B cell (primary cell): ENCODE results near the gene FRMD3.

ENCODE experiments used
- EZH2 ChIP-seq: IDR thresholded peaks from 2 replicates; pipeline ENCODE4 v1.6.1; 2012; ENCODE audit warnings: borderline replicate concordance, low read depth, mild to moderate bottlenecking, moderate library complexity, low read length; ENCODE audit not compliant: insufficient read depth, poor library complexity, severe bottlenecking
- TF ChIP-seq, protein P1 (sequence below): fragments of 200-600 bp; IDR thresholded peaks from one replicate; pipeline ENCODE4 v1.8.0; 2022; ENCODE audit warnings: antibody characterized with exemption, mild to moderate bottlenecking

DNA sequence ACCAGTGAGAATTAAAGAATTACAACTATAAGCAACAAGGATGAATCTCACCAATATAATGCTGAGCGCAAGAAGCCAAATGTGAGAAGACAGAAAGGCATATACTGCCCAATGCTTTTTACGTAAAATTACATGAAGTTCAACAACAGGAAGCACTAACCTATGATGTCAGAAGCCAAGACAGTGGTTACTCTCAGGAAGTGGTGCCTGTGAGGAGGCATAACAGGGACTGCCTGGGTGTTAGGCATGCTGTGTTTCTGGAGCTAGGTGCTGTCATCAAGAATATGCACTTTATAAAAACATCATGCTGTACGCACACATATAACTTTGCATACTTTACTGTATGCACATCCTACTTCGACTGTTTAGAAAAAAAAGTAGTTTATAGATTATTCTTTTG lies 30.1 kb downstream of the FRMD3 start:
- TF ChIP-seq, protein P1, sequence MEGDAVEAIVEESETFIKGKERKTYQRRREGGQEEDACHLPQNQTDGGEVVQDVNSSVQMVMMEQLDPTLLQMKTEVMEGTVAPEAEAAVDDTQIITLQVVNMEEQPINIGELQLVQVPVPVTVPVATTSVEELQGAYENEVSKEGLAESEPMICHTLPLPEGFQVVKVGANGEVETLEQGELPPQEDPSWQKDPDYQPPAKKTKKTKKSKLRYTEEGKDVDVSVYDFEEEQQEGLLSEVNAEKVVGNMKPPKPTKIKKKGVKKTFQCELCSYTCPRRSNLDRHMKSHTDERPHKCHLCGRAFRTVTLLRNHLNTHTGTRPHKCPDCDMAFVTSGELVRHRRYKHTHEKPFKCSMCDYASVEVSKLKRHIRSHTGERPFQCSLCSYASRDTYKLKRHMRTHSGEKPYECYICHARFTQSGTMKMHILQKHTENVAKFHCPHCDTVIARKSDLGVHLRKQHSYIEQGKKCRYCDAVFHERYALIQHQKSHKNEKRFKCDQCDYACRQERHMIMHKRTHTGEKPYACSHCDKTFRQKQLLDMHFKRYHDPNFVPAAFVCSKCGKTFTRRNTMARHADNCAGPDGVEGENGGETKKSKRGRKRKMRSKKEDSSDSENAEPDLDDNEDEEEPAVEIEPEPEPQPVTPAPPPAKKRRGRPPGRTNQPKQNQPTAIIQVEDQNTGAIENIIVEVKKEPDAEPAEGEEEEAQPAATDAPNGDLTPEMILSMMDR = no peak
- TF ChIP-seq EZH2 = no peak
